Measurements from ENCODE around the gene RAD51D.
"Not testable (repeated sequence)": the region's sequence is repeated elsewhere in the genome, so short reads cannot be mapped to it uniquely, and the experiment has no call there.

RAD51D gene

DNA sequence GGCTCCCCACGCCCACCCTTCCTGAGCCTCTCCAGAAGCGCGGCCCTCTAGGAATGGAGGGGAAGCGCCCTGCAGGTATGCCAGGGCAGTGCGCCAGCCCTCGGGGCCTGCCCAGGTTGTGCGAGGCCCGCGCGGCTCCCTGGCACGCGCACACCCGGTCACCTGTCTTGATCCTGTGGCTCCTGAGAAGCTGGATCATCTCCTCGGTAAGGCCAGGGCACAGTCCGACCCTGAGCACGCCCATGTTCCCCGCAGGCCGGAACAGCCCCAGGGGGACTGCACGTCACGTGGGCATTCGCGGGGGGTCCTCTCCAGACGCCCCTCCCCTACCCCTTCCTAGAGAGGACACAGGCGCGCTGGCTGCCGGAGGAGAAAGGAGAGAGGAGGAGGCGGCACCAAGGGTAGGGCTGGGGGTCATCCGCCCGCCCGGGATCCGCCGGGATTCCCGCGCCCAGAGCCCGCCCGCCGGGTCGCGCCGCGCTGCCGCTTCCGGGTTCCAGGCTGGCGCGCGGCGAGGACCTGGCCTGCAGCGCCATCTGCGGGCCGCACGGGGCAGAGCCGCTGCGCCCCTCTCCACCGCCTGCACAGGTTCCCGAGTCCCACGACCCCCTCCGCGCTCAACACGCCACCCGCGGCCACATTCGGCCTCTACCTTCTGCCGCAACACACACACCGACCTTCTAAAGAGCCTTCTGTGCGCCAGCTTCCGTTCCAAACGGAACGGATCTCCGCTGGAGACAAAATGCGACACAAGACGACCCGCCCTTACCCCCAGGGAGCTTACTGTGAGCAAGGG, at the start of gene RAD51D:
TSS of gene RAD51D (minus strand) at position 491 of the 796 bp plus-strand sequence. CDS start at position 244, 247 bp downstream.
- DNase-seq (ENCODE audit: low spot score) = peak; percentile 80

GRCh38 chr17:35167666-35168065, 48.0 kb upstream of the RAD51D start:
- peak; percentile 72 for DNase-seq (ENCODE audit: low spot score)

DNA sequence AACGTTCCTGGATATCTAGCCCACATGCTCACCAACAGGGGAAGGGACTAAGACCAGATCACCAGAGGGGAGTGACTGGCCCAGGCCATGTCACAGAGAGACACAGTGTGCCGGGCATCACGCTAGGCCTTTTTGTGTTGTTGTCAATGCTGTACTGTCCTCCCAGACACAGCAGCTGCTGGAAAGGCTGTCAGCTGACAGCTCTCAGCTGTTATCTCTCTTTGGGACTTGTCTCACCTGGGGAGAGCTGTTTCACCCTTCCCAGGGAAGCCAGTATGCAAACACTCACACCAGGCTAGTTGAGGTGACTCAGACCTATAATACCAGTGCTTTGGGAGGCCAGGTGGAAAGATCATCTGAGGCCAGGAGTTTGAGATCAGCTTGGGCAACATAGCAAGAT, 47.4 kb upstream of the RAD51D start:
- peak; percentile 51 for DNase-seq (ENCODE audit: low spot score)

GRCh38 chr17:35166526-35166925, 46.9 kb upstream of the RAD51D start:
- no peak for DNase-seq (ENCODE audit: low spot score)

DNA sequence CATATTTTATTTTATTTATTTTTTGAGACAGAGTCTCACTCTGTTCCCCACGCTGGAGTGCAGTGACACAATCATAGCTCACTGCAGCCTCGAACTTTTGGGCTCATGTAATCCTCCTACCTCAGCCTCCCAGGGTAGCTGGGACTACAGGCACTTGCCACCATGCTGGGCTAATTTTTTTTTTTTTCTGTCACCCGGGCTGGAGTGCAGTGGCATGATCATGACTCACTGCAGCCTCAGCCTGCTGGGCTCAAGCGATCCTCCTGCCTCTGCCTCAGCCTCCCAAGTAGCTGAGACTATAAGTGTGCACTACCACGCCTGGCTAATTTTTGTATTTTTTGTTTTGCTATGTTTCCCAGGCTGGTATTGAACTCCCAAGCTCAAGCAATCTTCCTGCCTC, 45.1 kb upstream of the RAD51D start:
- DNase-seq (ENCODE audit: low spot score) = no peak

DNA sequence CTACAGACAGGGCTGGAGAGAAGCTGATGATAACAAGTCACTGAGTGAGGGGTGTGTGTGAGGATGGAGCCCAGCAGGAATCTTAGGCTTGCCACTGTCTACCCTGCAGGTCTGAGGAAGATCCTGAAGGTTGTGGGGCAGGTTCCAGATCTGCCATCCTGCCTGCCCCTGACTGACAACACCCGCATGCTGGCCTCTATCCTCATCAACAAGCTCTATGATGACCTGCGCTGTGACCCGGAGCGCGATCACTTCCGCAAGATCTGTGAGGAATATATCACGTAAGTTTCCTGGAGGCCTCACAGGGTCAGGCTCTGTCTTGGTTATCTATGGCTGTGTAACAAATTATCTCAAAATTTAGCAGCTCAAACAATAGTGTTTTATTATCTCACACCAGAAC, 44.2 kb upstream of the RAD51D start:
- no peak for DNase-seq (ENCODE audit: low spot score)

- no peak for DNase-seq (ENCODE audit: low spot score)
These were observed 43.1 kb upstream of the RAD51D start for GRCh38 chr17:35162755-35163154.

DNA sequence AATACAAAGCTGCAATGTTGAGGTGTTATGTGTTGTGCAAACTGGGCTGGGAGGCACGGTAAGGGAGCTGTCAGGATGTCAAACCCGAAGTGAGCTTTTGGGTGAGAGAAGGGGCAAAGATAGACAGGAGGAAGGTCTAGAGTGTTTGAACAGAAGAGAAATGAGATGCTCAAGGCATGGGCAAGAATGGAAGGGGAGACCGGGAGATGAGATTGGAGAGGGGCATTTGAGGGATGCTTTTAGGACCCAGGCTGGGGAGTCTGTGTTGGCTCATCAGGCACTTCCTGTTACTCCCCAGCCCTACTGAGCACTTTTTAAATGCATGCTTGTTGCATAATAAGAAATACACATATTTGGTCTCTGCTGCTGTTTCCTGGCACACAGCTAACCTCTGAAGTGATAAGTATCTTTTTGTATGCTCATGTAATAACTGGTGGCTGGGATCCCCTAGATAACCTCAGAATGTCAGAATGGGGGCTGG, 41.7 kb upstream of the RAD51D start:
- DNase-seq (ENCODE audit: low spot score) = no peak

DNA sequence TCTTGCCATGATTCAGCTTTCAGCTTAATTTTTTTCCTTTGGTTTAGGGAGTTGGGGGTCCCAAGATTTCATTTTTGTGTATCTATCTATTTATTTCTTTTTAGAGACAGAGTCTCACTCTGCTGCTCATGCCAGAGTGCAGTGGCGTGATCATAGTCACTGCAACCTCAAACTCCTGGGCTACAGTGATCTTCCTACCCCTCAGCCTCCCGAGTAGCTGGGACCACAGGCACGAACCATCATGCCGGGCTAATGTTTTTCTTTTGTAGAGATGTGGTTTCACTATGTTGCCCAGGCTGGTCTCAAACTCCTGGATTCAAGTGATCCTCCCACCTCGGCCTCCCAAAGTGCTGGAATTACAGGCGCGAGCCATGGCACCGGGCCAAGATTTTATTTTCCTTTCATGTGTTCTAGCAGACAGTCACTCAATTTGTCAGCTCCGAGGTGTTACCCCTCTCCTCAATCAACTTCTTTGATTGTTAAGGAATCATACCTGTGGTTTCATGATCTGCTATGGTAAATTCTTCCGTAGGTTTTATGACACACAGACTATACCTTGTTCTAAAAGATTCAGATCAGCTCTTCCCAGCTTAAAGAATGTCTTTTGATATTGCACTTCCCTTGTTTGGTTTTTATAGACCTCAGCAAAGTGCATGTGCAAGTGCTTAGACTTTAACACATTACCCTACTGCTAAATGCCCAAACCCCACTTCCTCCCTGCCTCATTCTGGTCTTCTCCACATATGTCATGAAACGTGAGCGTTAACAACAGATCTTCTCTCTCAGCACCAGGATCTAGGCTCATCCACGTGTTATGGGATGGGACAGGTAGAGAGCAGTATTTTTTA, 40.9 kb upstream of the RAD51D start:
- DNase-seq (ENCODE audit: low spot score) = no peak

- DNase-seq (ENCODE audit: low spot score) = no peak
These were observed 40.3 kb upstream of the RAD51D start for GRCh38 chr17:35159940-35160339.

DNA sequence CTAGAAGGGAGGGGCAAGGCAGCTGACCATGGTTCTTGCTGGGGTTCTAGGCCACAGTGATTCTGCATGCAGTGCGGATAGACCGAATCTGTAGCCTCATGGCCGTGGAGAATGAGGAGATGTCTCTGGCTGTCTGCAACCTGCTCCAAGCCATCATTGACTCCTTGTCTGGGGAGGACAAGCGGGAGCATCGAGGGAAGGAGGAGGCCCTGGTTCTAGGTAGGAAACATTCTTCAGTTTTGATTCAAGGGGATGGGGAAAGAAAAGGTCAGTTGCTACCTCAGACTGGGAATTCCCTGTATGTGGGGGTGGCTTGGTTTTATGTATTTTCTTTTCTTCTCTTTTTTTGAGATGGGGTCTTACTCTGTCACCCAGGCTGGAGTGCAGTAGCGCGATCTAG, 35.6 kb upstream of the RAD51D start:
- no peak for DNase-seq (ENCODE audit: low spot score)

DNA sequence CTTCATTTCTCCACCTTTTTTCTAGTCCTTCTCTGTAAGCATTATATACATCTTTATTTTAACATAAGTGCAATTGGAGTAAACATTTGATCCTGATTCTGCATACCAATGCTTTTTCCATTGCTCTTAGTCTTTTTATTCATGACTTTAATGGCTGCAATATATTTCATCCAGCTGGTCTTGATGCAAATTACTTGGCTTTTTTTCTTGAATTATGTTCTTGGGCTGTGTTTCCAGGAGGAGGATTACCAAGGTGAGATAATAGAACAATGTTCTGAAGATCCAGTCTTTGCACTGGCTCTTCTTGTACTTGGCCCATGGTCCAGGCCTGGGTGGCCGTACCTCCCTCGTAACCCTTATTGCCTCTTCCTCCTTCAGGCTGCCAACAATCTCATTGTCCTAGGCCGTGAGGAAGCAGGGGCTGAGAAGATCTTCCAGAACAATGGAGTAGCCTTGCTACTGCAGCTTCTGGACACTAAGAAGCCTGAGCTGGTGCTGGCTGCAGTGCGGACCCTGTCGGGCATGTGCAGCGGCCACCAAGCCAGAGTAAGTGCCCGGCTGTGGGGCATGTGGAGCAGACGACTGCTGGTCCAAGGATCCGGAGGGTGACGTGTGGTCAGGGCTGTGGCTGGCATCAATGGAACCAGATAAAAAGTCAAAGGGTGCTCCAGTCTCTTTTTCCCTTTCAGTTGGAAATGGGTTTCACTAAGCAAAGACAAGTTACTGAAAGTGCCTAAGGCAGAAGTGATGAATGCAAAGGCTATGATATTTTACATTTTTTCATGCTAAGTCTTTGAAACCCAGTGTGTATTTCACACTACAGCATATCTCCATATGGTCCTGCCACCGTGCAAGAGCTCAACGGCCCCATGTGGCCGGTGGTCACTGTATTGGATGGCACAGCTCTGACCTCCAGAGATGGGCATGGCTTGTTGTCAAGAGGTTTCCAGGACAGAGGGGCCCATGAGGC, 34.8 kb upstream of the RAD51D start:
- no peak for DNase-seq (ENCODE audit: low spot score)

DNA sequence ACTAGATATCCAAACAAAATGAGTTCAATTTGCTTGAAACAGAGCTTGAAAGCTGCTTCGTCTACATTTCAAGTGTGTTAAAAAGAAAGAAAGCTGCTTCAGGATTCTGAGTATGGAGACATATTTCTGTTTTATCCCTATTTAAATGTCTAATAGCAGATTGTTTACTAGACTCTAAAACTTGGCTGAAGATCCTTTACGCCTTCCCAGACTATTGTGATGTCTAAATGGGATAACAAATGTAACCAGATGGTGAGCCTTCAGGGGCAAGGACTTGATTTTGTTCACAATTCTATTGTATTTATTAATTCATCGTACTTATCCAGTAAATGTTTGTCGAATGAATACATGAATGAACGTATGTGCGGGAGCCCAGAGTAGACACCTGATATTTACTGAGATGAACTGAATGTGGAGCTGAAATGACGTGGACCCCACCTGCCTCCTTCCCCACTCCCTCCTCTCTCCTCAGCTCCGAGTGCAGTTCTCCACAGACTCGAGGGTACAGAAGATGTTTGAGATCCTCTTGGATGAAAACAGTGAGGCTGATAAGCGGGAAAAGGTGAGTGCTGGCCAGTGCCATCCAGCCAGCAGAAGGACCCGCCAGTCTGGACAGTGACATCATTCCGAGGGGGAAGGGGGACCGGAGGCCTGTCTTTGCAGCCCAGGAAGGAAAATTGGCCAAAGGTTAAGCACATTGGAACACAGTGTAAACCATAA, 32.9 kb upstream of the RAD51D start:
- DNase-seq (ENCODE audit: low spot score) = no peak

DNA sequence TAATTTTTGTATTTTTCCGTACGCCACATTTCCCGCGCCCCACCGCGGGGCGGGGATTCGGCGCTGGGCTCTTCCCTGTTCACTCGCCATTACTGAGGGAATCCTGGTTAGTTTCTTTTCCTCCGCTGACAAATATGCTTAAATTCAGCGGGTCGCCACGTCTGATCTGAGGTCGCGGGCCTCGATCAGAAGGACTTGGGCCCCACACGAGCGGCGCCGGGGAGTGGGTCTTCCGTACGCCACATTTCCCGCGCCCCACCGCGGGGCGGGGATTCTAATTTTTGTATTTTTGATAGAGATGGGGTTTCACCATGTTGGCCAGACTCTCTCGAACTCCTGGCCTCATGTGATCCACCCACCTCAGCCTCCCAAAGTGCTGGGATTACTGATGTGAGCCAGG, 31.4 kb upstream of the RAD51D start:
- not testable (repeated sequence) for DNase-seq (ENCODE audit: low spot score)

- no peak for DNase-seq (ENCODE audit: low spot score)
These were observed 30.3 kb upstream of the RAD51D start for GRCh38 chr17:35149941-35150340.

- DNase-seq (ENCODE audit: low spot score) = no peak
These were observed 28.5 kb upstream of the RAD51D start for GRCh38 chr17:35148144-35148543.

DNA sequence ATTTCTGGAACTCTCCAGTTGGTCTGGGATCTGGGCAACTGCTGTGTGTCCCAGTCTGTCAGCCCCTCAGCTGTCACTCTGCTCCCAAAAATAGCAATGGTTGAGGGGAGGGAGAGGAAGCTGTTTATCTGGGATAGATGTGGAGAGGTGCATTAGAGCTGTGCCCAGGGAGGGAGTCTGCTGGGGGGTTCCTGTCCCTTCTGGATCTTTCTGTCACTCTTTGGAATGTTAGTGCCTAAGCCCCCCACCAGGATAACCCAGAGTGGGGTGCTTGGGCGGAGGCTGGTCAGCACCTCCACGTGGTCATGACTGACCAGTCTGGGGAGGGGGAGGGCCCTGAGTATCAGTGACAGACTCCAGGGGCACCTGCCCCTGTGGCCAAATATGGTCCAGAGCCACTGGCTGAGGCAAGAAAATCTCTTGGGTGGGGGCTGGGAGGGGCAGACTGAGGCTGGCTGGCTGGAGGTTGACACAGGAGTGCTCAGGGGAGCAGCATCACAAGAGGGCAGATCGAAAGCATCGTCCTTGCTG, 27.8 kb upstream of the RAD51D start, which contains the start of gene UNC45B:
TSS of gene UNC45B (plus strand) at position 443 of the 531 bp plus-strand sequence. CDS start 447 bp downstream, outside the sequence.
- no peak for DNase-seq (ENCODE audit: low spot score)

DNA sequence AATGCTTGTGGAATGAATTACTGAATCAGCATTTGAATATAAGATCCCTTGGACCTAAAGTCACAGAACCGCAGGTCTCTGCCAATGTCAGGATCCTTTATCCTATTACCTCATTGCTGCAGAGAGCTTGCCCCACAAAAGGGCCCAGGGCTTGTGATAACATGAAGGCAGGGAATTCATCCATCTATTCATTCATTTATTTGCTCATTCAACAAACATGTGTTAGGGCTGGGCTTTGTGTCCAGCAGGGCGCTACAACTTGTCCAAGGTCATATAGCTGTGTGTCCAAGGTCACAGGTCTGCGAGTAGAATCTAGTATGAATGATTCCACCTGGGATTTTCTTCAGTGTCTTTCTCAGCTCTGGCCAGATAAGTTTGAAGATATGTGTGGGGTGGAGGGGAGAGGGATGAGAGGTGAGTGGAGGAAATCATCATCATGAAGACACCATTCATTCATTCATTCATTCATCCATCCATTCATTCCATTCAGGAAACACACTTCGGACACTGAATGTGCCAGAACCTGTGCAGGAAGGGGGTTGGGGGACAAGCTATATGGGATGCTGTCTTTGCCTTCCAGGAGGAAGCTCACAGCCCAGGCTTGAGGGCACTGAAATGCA, 26.7 kb upstream of the RAD51D start:
- DNase-seq (ENCODE audit: low spot score) = no peak

DNA sequence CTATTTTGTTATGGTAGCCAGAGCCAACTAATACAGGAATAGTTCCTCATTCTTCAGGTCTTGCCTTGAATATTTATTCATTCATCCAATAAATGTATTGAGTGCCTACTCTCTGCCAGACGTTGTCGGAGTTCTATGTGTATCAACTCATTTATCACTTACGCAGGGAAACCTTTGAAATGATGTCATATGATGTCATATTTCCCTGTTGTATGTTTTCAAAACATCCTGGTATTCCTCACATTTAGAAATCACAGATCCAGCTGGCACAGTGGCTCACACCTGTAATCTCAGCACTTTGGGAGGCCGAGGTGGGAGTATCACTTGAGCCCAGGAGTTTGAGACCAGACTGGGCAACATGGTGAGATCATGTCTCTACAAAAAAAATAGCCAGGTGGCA, 25.2 kb upstream of the RAD51D start:
- no peak for DNase-seq (ENCODE audit: low spot score)

GRCh38 chr17:35142467-35142796, 22.8 kb upstream of the RAD51D start:
- DNase-seq (ENCODE audit: low spot score) = no peak
